ENCODE results near the gene MAGI2. TPM values are rescaled to one million over a fixed set of nuclear protein-coding genes. Genes with fewer than 3 reads are reported as not detected.

The MAGI2 gene
- total RNA-seq, 2 donors from 2014 or later = 18.3 to 31.8 TPM

GRCh38 chr7:78280276-78280675 is 1173.2 kb downstream of the MAGI2 start:
- no peak for DNase-seq (ENCODE audit: low spot score)
- H3K4me3 ChIP-seq = no peak overlapping the region
- H3K27me3 ChIP-seq (replicated peaks; ENCODE audit: insufficient read depth) = no peaks in the 10 kb centered on the region
- peaks cover 0 to 14% of the 10 kb centered on the region in 2 donors for H3K4me1 ChIP-seq (ENCODE audit: control insufficient read depth in 1 of 2, low read depth in 2 of 2)
- no peaks in the 10 kb centered on the region for H3K9me3 ChIP-seq
- H3K36me3 ChIP-seq = no peaks in the 10 kb centered on the region
- H3K27ac ChIP-seq = no peak overlapping the region
- TF ChIP-seq, protein P1, sequence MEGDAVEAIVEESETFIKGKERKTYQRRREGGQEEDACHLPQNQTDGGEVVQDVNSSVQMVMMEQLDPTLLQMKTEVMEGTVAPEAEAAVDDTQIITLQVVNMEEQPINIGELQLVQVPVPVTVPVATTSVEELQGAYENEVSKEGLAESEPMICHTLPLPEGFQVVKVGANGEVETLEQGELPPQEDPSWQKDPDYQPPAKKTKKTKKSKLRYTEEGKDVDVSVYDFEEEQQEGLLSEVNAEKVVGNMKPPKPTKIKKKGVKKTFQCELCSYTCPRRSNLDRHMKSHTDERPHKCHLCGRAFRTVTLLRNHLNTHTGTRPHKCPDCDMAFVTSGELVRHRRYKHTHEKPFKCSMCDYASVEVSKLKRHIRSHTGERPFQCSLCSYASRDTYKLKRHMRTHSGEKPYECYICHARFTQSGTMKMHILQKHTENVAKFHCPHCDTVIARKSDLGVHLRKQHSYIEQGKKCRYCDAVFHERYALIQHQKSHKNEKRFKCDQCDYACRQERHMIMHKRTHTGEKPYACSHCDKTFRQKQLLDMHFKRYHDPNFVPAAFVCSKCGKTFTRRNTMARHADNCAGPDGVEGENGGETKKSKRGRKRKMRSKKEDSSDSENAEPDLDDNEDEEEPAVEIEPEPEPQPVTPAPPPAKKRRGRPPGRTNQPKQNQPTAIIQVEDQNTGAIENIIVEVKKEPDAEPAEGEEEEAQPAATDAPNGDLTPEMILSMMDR (IDR thresholded peaks at IDR 0.05) = no peak
- no peak for ATAC-seq (ENCODE audit: insufficient number of reproducible peaks, low FRiP score, low read depth)

GRCh38 chr7:78279457-78279856 is 1174.0 kb downstream of the MAGI2 start:
- ATAC-seq (ENCODE audit: insufficient number of reproducible peaks, low FRiP score, low read depth) (no peak), DNase-seq (ENCODE audit: low spot score) (no peak)
- H3K4me1 ChIP-seq (ENCODE audit: control insufficient read depth in 1 of 2, low read depth in 2 of 2) = peaks cover 0 to 6% of the 10 kb centered on the region in 2 donors
- H3K27ac ChIP-seq = no peak overlapping the region
- H3K9me3 ChIP-seq = no peaks in the 10 kb centered on the region
- no peaks in the 10 kb centered on the region for H3K36me3 ChIP-seq
- TF ChIP-seq, protein P1 (IDR thresholded peaks at IDR 0.05) = no peak
- H3K27me3 ChIP-seq (replicated peaks; ENCODE audit: insufficient read depth) = no peaks in the 10 kb centered on the region
- no peak overlapping the region for H3K4me3 ChIP-seq

- Histone ChIP-seq H3K4me3 (no peak overlapping the region), H3K4me1 (ENCODE audit: control insufficient read depth in 1 of 2, low read depth in 2 of 2) (peaks cover 0 to 2% of the 10 kb centered on the region in 2 donors), H3K27ac (no peak overlapping the region), H3K9me3 (no peaks in the 10 kb centered on the region), H3K36me3 (no peaks in the 10 kb centered on the region), H3K27me3 (replicated peaks; ENCODE audit: insufficient read depth) (no peaks in the 10 kb centered on the region)
- ATAC-seq (ENCODE audit: insufficient number of reproducible peaks, low FRiP score, low read depth) (no peak), DNase-seq (ENCODE audit: low spot score) (no peak)
- TF ChIP-seq, protein P1 (IDR thresholded peaks at IDR 0.05) = no peak
Measured at GRCh38 chr7:78279032-78279431, 1174.4 kb downstream of the MAGI2 start.

DNA sequence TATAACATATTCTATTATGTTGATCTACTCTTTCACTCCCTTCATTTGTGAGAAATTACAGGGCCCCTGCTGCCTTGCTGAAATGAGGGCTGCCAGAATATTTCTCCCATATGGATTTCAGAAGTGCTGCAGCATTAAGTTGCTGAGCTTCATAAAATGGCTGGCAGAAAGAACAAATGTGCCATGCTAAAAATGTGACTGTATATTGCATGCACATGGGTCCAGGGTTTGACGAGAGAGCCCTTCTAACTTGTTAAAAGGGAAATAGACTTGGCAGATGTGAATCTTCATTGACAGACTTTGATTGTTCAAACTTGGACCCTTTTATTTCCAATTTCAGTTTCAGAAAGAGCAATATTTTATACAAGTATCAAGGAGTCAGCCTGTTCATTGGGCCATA is 1186.3 kb downstream of the MAGI2 start:
- Histone ChIP-seq H3K4me3 (no peak overlapping the region), H3K4me1 (ENCODE audit: control insufficient read depth in 1 of 2, low read depth in 2 of 2) (no peaks in the 10 kb centered on the region), H3K9me3 (no peaks in the 10 kb centered on the region), H3K36me3 (no peaks in the 10 kb centered on the region), H3K27ac (no peak overlapping the region), H3K27me3 (replicated peaks; ENCODE audit: insufficient read depth) (no peaks in the 10 kb centered on the region)
- no peak for DNase-seq (ENCODE audit: low spot score)
- ATAC-seq (ENCODE audit: insufficient number of reproducible peaks, low FRiP score, low read depth) = no peak
- TF ChIP-seq, protein P1 (IDR thresholded peaks at IDR 0.05) = no peak

DNA sequence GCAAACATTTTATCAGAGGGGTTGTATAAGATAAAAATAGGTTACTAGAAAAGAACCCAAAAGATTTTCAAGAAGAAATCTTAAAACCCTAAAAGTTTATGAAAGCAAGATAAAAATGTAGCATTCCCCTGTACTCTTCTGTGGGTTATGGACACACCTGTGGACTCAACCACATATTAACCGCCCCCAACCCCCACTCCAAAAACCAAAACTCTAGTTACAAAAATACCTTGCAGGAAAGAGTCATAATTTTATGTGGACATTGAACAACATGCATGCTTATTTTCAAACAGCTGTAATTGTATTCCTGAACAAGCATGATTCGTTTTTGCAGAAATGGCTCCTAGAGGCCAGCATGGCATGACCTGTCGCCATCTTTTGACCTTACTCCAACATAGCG is 1188.0 kb downstream of the MAGI2 start:
- Histone ChIP-seq H3K27me3 (replicated peaks; ENCODE audit: insufficient read depth) (no peaks in the 10 kb centered on the region), H3K4me1 (ENCODE audit: control insufficient read depth in 1 of 2, low read depth in 2 of 2) (no peaks in the 10 kb centered on the region), H3K27ac (no peak overlapping the region), H3K36me3 (no peaks in the 10 kb centered on the region), H3K4me3 (no peak overlapping the region), H3K9me3 (no peaks in the 10 kb centered on the region)
- ATAC-seq (ENCODE audit: insufficient number of reproducible peaks, low FRiP score, low read depth) (no peak), DNase-seq (ENCODE audit: low spot score) (no peak)
- TF ChIP-seq, protein P1 (IDR thresholded peaks at IDR 0.05) = no peak
